ENCODE data around the gene NAALADL2. TPM values are rescaled to one million over a fixed set of nuclear protein-coding genes. Genes with fewer than 3 reads are reported as not detected.

The NAALADL2 gene
- total and polyA plus RNA-seq, 3 donors from 2014 or later = 5.4 to 15.6 (median 6.0) TPM

DNA sequence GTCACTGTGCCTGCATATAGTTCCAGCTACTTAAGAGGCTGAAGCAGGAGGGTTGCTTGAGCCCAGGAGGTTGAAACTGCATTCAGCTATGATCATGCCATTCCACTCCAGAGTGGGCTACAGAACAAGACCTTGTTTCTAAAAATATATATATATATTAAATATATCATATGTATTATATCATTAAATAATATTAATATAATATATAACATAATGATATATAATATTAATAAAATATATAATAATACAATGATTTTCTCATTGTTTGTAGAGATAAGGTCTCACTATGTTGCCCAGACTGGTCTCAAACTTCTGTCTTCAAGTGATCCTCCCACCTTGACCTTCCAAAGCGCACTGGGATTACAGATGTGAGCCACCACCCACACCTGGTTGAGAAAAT lies 101.8 kb downstream of the NAALADL2 start:
- Histone ChIP-seq H3K4me3 (no peak overlapping the region), H3K36me3 (ENCODE audit: low read depth, missing control alignments) (no peaks in the 10 kb centered on the region), H3K9me3 (no peaks in the 10 kb centered on the region), H3K4me1 (no peaks in the 10 kb centered on the region), H3K27me3 (no peaks in the 10 kb centered on the region), H3K27ac (no peak overlapping the region)
- no peak for DNase-seq
- intact Hi-C loops (cut with DNase I; ENCODE audit: low total_unique reads) = no loop called here
- no peak for TF ChIP-seq POLR2A (IDR thresholded peaks at IDR 0.05)
- TF ChIP-seq, protein P1, sequence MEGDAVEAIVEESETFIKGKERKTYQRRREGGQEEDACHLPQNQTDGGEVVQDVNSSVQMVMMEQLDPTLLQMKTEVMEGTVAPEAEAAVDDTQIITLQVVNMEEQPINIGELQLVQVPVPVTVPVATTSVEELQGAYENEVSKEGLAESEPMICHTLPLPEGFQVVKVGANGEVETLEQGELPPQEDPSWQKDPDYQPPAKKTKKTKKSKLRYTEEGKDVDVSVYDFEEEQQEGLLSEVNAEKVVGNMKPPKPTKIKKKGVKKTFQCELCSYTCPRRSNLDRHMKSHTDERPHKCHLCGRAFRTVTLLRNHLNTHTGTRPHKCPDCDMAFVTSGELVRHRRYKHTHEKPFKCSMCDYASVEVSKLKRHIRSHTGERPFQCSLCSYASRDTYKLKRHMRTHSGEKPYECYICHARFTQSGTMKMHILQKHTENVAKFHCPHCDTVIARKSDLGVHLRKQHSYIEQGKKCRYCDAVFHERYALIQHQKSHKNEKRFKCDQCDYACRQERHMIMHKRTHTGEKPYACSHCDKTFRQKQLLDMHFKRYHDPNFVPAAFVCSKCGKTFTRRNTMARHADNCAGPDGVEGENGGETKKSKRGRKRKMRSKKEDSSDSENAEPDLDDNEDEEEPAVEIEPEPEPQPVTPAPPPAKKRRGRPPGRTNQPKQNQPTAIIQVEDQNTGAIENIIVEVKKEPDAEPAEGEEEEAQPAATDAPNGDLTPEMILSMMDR (IDR thresholded peaks at IDR 0.05) = no peak
- 100% methylated on average over 1 of the region's 1 CpG for WGBS, 2 donors

DNA sequence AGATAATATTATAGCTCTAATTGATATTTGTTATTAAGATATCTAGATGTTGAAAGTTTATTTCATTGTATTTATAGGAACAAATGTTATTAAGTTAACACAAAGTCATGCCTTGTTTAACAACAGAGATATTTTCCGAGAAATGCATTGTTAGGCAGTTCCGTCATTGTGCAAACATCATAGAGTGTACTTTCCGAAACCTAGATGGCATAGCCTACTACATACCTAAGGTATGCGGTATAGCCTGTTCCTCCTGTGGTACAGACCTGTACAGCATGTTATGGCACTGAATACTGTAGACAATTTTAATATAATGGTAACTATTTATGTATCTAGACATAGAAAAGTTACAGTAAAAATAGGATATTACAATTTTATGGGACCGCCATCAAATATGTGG lies 114.3 kb downstream of the NAALADL2 start:
- Histone ChIP-seq H3K36me3 (ENCODE audit: low read depth, missing control alignments) (no peaks in the 10 kb centered on the region), H3K27me3 (no peaks in the 10 kb centered on the region), H3K4me3 (no peak overlapping the region), H3K4me1 (no peaks in the 10 kb centered on the region), H3K9me3 (no peaks in the 10 kb centered on the region), H3K27ac (no peak overlapping the region)
- TF ChIP-seq, protein P1 (IDR thresholded peaks at IDR 0.05) = no peak
- TF ChIP-seq POLR2A (IDR thresholded peaks at IDR 0.05) = no peak
- DNase-seq = no peak
- WGBS, 2 donors = 95 to 97% methylated on average over 5 of the region's 5 CpGs
- intact Hi-C loops (cut with DNase I; ENCODE audit: low total_unique reads) = no loop called here

DNA sequence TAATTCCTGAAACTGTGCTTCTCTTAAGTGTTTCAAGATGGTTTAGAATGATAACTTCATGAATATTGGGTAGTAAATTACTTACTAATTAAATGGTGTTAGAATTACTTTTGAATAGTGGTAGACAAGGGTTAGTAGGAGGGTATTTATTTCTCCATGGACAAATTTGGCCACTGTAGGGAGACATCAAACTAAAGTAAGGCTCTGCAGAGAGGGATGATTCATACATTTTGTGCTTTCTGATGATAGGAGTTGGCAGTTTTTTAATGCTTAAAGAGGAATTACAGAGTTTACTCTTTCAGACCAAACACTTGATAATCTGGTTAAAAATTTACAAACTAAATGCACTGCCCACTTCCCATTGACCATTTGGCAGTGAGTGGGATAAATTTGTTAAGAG lies 127.6 kb downstream of the NAALADL2 start:
- Histone ChIP-seq H3K36me3 (ENCODE audit: low read depth, missing control alignments) (no peaks in the 10 kb centered on the region), H3K4me1 (no peaks in the 10 kb centered on the region), H3K9me3 (no peaks in the 10 kb centered on the region), H3K27me3 (no peaks in the 10 kb centered on the region), H3K4me3 (no peak overlapping the region), H3K27ac (no peak overlapping the region)
- DNase-seq = no peak
- TF ChIP-seq, protein P1 (IDR thresholded peaks at IDR 0.05) = no peak
- TF ChIP-seq POLR2A (IDR thresholded peaks at IDR 0.05) = no peak
- intact Hi-C loops (cut with DNase I; ENCODE audit: low total_unique reads) = no loop called here

DNA sequence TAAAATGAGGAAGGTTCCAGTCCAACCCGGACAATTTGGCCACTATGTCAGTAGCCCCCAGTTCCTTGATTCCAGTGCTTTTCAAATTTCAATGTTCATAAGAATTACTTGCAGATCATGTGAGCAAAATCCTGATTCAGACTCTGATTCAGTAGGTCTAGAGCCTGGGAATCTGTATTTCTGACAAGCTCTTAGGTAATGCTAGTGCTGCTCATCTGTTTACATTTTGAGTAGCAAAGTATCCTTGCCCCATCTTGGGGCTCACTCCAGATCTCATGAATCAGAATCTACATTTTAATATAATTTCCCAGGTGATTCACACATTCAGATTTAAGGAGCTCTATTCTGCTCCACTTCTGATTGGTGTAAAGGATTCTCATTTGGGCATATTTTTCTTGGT lies 142.0 kb downstream of the NAALADL2 start:
- Histone ChIP-seq H3K27me3 (no peaks in the 10 kb centered on the region), H3K9me3 (no peaks in the 10 kb centered on the region), H3K4me3 (no peak overlapping the region), H3K4me1 (no peaks in the 10 kb centered on the region), H3K27ac (no peak overlapping the region), H3K36me3 (ENCODE audit: low read depth, missing control alignments) (no peaks in the 10 kb centered on the region)
- WGBS, 2 donors = 100% methylated on average over 1 of the region's 1 CpG
- no peak for DNase-seq
- intact Hi-C loops (cut with DNase I; ENCODE audit: low total_unique reads) = no loop called here
- no peak for TF ChIP-seq POLR2A (IDR thresholded peaks at IDR 0.05)
- TF ChIP-seq, protein P1 (IDR thresholded peaks at IDR 0.05) = no peak

DNA sequence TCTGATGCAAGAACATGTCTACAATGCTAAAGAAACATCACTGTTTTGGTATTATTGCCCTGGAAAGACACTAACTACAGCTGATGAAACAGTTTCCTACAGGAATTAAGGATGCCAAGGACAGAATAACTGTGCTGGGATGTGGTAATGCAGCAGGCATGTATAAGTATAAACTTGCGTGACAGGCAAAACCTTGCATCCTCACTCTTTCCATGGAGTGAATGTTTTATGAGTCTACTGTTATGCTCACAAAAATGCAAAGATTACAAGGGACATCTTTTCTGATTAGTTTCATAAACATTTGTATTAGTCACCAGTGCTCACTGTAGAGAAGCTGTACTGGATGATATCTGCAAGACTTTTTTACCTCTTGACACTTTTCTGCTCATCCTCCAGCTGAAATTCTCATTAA lies 143.6 kb downstream of the NAALADL2 start:
- intact Hi-C loops (cut with DNase I; ENCODE audit: low total_unique reads) = no loop called here
- TF ChIP-seq, protein P1 (IDR thresholded peaks at IDR 0.05) = no peak
- no peak for TF ChIP-seq POLR2A (IDR thresholded peaks at IDR 0.05)
- WGBS, 2 donors = 100% methylated on average over 1 of the region's 1 CpG

More for the DNA sequence above, 143.6 kb downstream of the NAALADL2 start:
- Histone ChIP-seq H3K36me3 (ENCODE audit: low read depth, missing control alignments) (no peaks in the 10 kb centered on the region), H3K4me3 (no peak overlapping the region), H3K27me3 (no peaks in the 10 kb centered on the region), H3K27ac (no peak overlapping the region), H3K9me3 (no peaks in the 10 kb centered on the region), H3K4me1 (no peaks in the 10 kb centered on the region)
- no peak for DNase-seq
